Choroid plexus epithelial cell (primary cell): ENCODE results near the gene LHFPL6.
"Not testable (repeated sequence)": the region's sequence is repeated elsewhere in the genome, so short reads cannot be mapped to it uniquely, and the experiment has no call there.

Experiments
- DNase-seq: peaks from one replicate; pipeline ENCODE4 v3.0.0-alpha.2; 2010; ENCODE audit warnings: low read depth
- H3K4me3 ChIP-seq: 2 replicates; pipeline ENCODE4 v1.5.1; 2011; ENCODE audit warnings: low read depth, mild to moderate bottlenecking, control low read depth, low read length, moderate library complexity
- CTCF ChIP-seq: conservative IDR thresholded peaks from 2 replicates; pipeline ENCODE4 v1.5.1; 2011; ENCODE audit warnings: low read depth, mild to moderate bottlenecking, control low read depth, inconsistent platforms, low read length, moderate library complexity

The LHFPL6 gene

GRCh38 chr13:39347926-39348901, 254.8 kb downstream of the LHFPL6 start:
- DNase-seq, result peak; percentile 74
- peak overlapping the region; percentile 20 for H3K4me3 ChIP-seq
- no peak for TF ChIP-seq CTCF

- no peak for TF ChIP-seq CTCF
- H3K4me3 ChIP-seq, result no peak overlapping the region
- DNase-seq, result no peak
Measured at GRCh38 chr13:39345982-39346381, 257.0 kb downstream of the LHFPL6 start.

GRCh38 chr13:39341251-39341650, 261.7 kb downstream of the LHFPL6 start:
- H3K4me3 ChIP-seq, result no peak overlapping the region
- no peak for TF ChIP-seq CTCF
- DNase-seq, result no peak

- not testable (repeated sequence) for H3K4me3 ChIP-seq, DNase-seq
Measured at GRCh38 chr13:39338114-39338513, 264.9 kb downstream of the LHFPL6 start.

GRCh38 chr13:39336937-39337336, 266.1 kb downstream of the LHFPL6 start:
- TF ChIP-seq CTCF, result no peak
- no peak for DNase-seq
- H3K4me3 ChIP-seq, result no peak overlapping the region

- no peak overlapping the region for H3K4me3 ChIP-seq
- DNase-seq, result no peak
- TF ChIP-seq CTCF, result no peak
Measured at GRCh38 chr13:39336207-39336606, 266.8 kb downstream of the LHFPL6 start.

- TF ChIP-seq CTCF, result no peak
- H3K4me3 ChIP-seq, result no peak overlapping the region
- DNase-seq, result no peak
Measured at GRCh38 chr13:39335721-39336120, 267.3 kb downstream of the LHFPL6 start.
